HFF-Myc (cell line): ENCODE data around the gene C2orf49.

Source experiments
- DNase-seq: peaks from one replicate; pipeline ENCODE4 v3.0.0-alpha.2; 2011; ENCODE audit warnings: low read depth; ENCODE audit errors: extremely low read depth
- H3K4me3 ChIP-seq: replicated peaks from 2 replicates; pipeline ENCODE4 v1.5.1; 2011; ENCODE audit warnings: low read depth, mild to moderate bottlenecking, control low read depth, low read length
- TF ChIP-seq, protein P1 (sequence below): IDR thresholded peaks from 2 replicates; pipeline ENCODE4 v1.5.1; 2012; ENCODE audit warnings: mild to moderate bottlenecking, low read depth, low read length, control low read depth; ENCODE audit errors: missing control alignments

Gene C2orf49

GRCh38 chr2:105380432-105381100 is 43.2 kb downstream of the C2orf49 start:
- DNase-seq: no peak
- no peak overlapping the region for H3K4me3 ChIP-seq
- TF ChIP-seq, protein P1, sequence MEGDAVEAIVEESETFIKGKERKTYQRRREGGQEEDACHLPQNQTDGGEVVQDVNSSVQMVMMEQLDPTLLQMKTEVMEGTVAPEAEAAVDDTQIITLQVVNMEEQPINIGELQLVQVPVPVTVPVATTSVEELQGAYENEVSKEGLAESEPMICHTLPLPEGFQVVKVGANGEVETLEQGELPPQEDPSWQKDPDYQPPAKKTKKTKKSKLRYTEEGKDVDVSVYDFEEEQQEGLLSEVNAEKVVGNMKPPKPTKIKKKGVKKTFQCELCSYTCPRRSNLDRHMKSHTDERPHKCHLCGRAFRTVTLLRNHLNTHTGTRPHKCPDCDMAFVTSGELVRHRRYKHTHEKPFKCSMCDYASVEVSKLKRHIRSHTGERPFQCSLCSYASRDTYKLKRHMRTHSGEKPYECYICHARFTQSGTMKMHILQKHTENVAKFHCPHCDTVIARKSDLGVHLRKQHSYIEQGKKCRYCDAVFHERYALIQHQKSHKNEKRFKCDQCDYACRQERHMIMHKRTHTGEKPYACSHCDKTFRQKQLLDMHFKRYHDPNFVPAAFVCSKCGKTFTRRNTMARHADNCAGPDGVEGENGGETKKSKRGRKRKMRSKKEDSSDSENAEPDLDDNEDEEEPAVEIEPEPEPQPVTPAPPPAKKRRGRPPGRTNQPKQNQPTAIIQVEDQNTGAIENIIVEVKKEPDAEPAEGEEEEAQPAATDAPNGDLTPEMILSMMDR: no peak

- DNase-seq: no peak
- TF ChIP-seq, protein P1: no peak
Measured at GRCh38 chr2:105381101-105381668, 43.8 kb downstream of the C2orf49 start.

GRCh38 chr2:105382177-105382576 is 44.8 kb downstream of the C2orf49 start:
- DNase-seq: no peak

More at GRCh38 chr2:105381101-105381668, 43.8 kb downstream of the C2orf49 start:
- no peak overlapping the region for H3K4me3 ChIP-seq

DNA sequence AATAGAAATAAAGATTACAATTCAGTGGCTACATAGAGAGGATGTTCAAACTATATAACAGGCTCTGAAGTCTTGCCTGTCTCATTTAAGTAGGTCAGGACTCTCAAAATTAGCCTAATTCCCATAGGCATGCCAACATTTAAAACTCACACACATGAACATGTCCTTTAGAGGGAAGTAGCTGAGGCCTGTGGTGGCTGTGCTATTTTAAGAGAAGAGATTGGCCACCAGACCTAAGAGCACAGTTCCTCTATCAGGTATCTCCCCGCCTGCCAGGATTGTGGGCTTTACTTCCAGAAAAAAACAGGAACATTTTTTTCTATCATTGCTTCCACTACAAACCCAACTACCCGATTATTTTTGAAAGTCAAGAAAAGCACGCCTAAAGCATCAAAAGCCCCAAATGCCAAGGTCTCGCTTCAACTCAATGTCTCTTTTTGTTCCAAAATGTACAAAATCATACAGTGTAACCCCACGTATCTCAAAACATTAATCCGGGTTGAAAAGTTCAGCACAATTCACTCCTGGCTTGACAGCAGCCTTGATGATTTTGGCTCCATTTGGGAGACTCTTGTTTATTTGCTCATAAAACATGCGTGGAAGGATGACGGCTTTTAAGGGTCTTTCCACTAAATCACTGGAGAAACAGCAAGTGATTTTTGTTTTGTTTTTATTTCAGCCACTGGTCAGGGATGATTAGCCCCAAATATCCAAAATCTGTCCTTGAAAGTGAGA is 46.3 kb downstream of the C2orf49 start:
- DNase-seq: no peak
- TF ChIP-seq, protein P1: no peak
- no peak overlapping the region for H3K4me3 ChIP-seq

More at GRCh38 chr2:105382177-105382576, 44.8 kb downstream of the C2orf49 start:
- TF ChIP-seq, protein P1: no peak
- no peak overlapping the region for H3K4me3 ChIP-seq

- H3K4me3 ChIP-seq: no peak overlapping the region
- DNase-seq: no peak
- TF ChIP-seq, protein P1: no peak
Measured at GRCh38 chr2:105384216-105384615, 46.9 kb downstream of the C2orf49 start.

DNA sequence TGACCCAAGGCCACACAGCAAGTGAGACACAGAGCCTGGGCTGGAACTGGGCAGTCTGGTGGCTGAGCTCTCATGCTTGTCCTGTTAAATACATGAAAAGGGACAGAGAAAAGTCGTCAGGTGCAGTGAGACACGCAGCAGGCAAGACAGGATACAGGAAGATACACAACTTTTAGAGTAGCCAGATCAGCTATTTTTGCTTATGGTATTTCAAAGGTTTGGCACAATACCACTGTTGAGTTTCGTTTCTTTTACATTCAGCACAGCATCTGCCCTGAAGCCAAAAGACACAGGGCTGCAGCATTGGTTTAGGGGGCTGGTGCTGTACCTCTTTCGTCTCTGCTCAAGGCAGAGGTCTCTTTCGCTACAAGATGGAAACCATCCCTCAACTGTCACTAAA is 47.5 kb downstream of the C2orf49 start:
- TF ChIP-seq, protein P1: no peak
- no peak for DNase-seq

More for the DNA sequence above, 47.5 kb downstream of the C2orf49 start:
- no peak overlapping the region for H3K4me3 ChIP-seq
